AG10803 (cell line): ENCODE results near the gene EPB41L4A.

Experiments used
- DNase-seq: peaks from one replicate; pipeline ENCODE4 v3.0.0; 2010; ENCODE audit warnings: low read depth
- H3K4me3 ChIP-seq: 2 replicates; pipeline ENCODE4 v1.5.1; 2011; ENCODE audit warnings: mild to moderate bottlenecking, low read length, control low read depth
- CTCF ChIP-seq: conservative IDR thresholded peaks from 2 replicates; pipeline ENCODE4 v1.5.1; 2011; ENCODE audit warnings: mild to moderate bottlenecking, low read length, control low read depth, inconsistent platforms

Gene EPB41L4A

GRCh38 chr5:112412346-112412745, 6.7 kb downstream of the EPB41L4A start:
- TF ChIP-seq CTCF, result no peak
- no peak overlapping the region for H3K4me3 ChIP-seq
- DNase-seq, result no peak

GRCh38 chr5:112411903-112412302, 7.2 kb downstream of the EPB41L4A start:
- DNase-seq, result no peak
- no peak overlapping the region for H3K4me3 ChIP-seq
- TF ChIP-seq CTCF, result no peak

- no peak for DNase-seq
- H3K4me3 ChIP-seq, result no peak overlapping the region
- TF ChIP-seq CTCF, result no peak
These were observed 11.4 kb downstream of the EPB41L4A start for GRCh38 chr5:112407666-112408065.

GRCh38 chr5:112407240-112407639, 11.8 kb downstream of the EPB41L4A start:
- TF ChIP-seq CTCF, result no peak
- no peak for DNase-seq
- H3K4me3 ChIP-seq, result no peak overlapping the region

GRCh38 chr5:112403069-112403468, 16.0 kb downstream of the EPB41L4A start:
- no peak for DNase-seq
- no peak for TF ChIP-seq CTCF
- H3K4me3 ChIP-seq, result no peak overlapping the region

- H3K4me3 ChIP-seq, result no peak overlapping the region
- DNase-seq, result no peak
These were observed 17.2 kb downstream of the EPB41L4A start for GRCh38 chr5:112401924-112402323.

GRCh38 chr5:112397690-112398089, 21.4 kb downstream of the EPB41L4A start:
- TF ChIP-seq CTCF, result no peak
- H3K4me3 ChIP-seq, result no peak overlapping the region
- no peak for DNase-seq

More at GRCh38 chr5:112401924-112402323, 17.2 kb downstream of the EPB41L4A start:
- TF ChIP-seq CTCF, result no peak
